Measurements from ENCODE around the gene LRRK1.

LRRK1 gene

GRCh38 chr15:100878130-100878529 lies 41.0 kb upstream of the LRRK1 start:
- no peak for TF ChIP-seq CTCF (conservative IDR thresholded peaks at IDR 0.05; ENCODE audit: low read depth, low read length)
- H3K4me3 ChIP-seq (ENCODE audit: low read depth, low read length) = no peak overlapping the region
- DNase-seq (ENCODE audit: low read depth) = no peak

- no peak for TF ChIP-seq CTCF (conservative IDR thresholded peaks at IDR 0.05; ENCODE audit: low read depth, low read length)
- H3K4me3 ChIP-seq (ENCODE audit: low read depth, low read length) = peak overlapping the region; percentile 33
- DNase-seq (ENCODE audit: low read depth) = no peak
These were observed 40.5 kb upstream of the LRRK1 start for GRCh38 chr15:100878648-100879047.

- no peak for TF ChIP-seq CTCF (conservative IDR thresholded peaks at IDR 0.05; ENCODE audit: low read depth, low read length)
- DNase-seq (ENCODE audit: low read depth) = peak; percentile 9
- peak overlapping the region; percentile 38 for H3K4me3 ChIP-seq (ENCODE audit: low read depth, low read length)
These were observed 40.1 kb upstream of the LRRK1 start for GRCh38 chr15:100879061-100879463.

GRCh38 chr15:100879464-100880138 lies 39.6 kb upstream of the LRRK1 start, which contains the start of gene ALDH1A3:
ALDH1A3 (plus strand) TSS chr15:100879831; CDS start chr15:100879908, 77 bp downstream.
- peak; percentile 13 for DNase-seq (ENCODE audit: low read depth)
- TF ChIP-seq CTCF (conservative IDR thresholded peaks at IDR 0.05; ENCODE audit: low read depth, low read length) = no peak
- H3K4me3 ChIP-seq (ENCODE audit: low read depth, low read length) = peak within 1 kb of the TSS; percentile 38

GRCh38 chr15:100880139-100880896 lies 38.8 kb upstream of the LRRK1 start:
- H3K4me3 ChIP-seq (ENCODE audit: low read depth, low read length) = peak overlapping the region; percentile 17
- DNase-seq (ENCODE audit: low read depth) = peak; percentile 18
- no peak for TF ChIP-seq CTCF (conservative IDR thresholded peaks at IDR 0.05; ENCODE audit: low read depth, low read length)

- H3K4me3 ChIP-seq (ENCODE audit: low read depth, low read length) = no peak overlapping the region
- DNase-seq (ENCODE audit: low read depth) = no peak
- TF ChIP-seq CTCF (conservative IDR thresholded peaks at IDR 0.05; ENCODE audit: low read depth, low read length) = no peak
These were observed 38.3 kb upstream of the LRRK1 start for GRCh38 chr15:100880897-100881242.
